ENCODE measurements around the gene METTL22. TPM values are rescaled to one million over a fixed set of nuclear protein-coding genes. Genes with fewer than 3 reads are reported as not detected.

The METTL22 gene
- polyA plus RNA-seq, 1 donor from 2014 or later = 51.3 TPM

DNA sequence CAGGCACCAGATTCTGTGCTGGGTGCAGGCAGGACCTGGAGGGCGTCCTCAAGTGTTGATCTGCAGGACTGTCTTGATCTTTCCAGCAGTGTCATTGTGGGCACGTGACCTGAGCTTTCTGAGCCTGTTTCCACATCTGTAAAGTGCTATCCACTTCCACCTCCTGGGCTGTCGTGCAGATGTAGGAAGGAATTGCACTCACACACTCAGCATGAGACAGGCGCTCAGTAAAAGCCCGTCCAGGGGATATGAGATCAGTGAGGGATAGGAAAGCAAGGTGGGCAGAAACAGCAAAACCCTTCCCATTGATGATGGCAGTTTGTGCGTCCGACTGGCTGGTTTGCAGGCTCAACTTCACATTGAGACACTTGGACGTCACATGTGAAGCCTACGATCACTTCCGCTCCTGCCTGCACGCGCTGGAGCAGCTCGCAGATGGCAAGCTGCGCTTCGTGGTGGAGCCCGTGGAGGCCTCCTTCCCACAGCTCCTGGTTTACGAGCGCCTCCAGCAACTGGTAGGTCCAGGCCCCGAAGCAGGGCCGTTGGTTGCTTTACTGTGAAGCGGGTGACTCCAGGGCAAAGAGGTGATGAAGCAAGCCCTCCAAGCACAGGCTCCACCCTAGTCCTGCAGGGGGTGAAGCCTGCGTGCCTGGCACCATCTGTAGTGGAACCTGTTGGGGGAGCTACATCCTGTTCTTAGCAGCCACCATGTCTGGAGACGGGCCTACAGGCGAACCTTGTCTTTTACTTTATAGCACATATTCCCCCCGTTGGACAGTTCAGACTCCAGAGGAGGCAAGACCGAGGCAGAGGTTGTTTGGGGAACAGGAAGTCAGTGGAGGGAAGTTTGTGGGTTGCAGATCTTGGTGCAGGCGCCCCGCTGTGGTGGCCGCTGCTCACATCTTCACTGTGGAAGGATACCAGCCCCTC is 23.0 kb downstream of the METTL22 start:
- peaks cover 22% of the 10 kb centered on the region for H3K36me3 ChIP-seq (ENCODE audit: insufficient read depth, low read length)
- no peak overlapping the region for H2AFZ ChIP-seq (ENCODE audit: low read depth, low read length)
- no peaks in the 10 kb centered on the region for H3K79me2 ChIP-seq (replicated peaks; ENCODE audit: insufficient read depth, low read length)
- no peaks in the 10 kb centered on the region for H3K27me3 ChIP-seq (ENCODE audit: insufficient read depth, low read depth, low read length)
- H3F3A ChIP-seq (ENCODE audit: insufficient read depth, low read length, poor library complexity, severe bottlenecking) = no peaks in the 10 kb centered on the region
- no peak overlapping the region for H3K4me3 ChIP-seq (ENCODE audit: low read length)
- H4K20me1 ChIP-seq (ENCODE audit: insufficient read depth) = no peaks in the 10 kb centered on the region
- no peak overlapping the region for H3K27ac ChIP-seq (ENCODE audit: low read length)
- TF ChIP-seq RAD21 (conservative IDR thresholded peaks at IDR 0.05) (no peak), EZH2 (IDR thresholded peaks at IDR 0.05; ENCODE audit: borderline replicate concordance, insufficient read depth, low read length, poor library complexity, severe bottlenecking) (no peak), EP300 (conservative IDR thresholded peaks at IDR 0.05; ENCODE audit: poor library complexity, severe bottlenecking) (no peak), TAF1 (IDR thresholded peaks at IDR 0.05; ENCODE audit: low read depth) (no peak), POLR2AphosphoS5 (IDR thresholded peaks at IDR 0.05) (no peak), MXI1 (conservative IDR thresholded peaks at IDR 0.05; ENCODE audit: poor library complexity, severe bottlenecking) (no peak), CTCF (IDR thresholded peaks at IDR 0.05; ENCODE audit: poor library complexity, severe bottlenecking) (no peak), SMC3 (conservative IDR thresholded peaks at IDR 0.05; ENCODE audit: poor library complexity) (no peak)
- TF ChIP-seq, protein P1, sequence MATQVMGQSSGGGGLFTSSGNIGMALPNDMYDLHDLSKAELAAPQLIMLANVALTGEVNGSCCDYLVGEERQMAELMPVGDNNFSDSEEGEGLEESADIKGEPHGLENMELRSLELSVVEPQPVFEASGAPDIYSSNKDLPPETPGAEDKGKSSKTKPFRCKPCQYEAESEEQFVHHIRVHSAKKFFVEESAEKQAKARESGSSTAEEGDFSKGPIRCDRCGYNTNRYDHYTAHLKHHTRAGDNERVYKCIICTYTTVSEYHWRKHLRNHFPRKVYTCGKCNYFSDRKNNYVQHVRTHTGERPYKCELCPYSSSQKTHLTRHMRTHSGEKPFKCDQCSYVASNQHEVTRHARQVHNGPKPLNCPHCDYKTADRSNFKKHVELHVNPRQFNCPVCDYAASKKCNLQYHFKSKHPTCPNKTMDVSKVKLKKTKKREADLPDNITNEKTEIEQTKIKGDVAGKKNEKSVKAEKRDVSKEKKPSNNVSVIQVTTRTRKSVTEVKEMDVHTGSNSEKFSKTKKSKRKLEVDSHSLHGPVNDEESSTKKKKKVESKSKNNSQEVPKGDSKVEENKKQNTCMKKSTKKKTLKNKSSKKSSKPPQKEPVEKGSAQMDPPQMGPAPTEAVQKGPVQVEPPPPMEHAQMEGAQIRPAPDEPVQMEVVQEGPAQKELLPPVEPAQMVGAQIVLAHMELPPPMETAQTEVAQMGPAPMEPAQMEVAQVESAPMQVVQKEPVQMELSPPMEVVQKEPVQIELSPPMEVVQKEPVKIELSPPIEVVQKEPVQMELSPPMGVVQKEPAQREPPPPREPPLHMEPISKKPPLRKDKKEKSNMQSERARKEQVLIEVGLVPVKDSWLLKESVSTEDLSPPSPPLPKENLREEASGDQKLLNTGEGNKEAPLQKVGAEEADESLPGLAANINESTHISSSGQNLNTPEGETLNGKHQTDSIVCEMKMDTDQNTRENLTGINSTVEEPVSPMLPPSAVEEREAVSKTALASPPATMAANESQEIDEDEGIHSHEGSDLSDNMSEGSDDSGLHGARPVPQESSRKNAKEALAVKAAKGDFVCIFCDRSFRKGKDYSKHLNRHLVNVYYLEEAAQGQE (IDR thresholded peaks at IDR 0.05; ENCODE audit: borderline replicate concordance) = no peak
- H3K9me3 ChIP-seq (ENCODE audit: low read length) = no peaks in the 10 kb centered on the region
- H3K9me2 ChIP-seq (ENCODE audit: insufficient read depth, low read length) = no peaks in the 10 kb centered on the region
- H3K4me2 ChIP-seq (ENCODE audit: low read length) = no peak overlapping the region
- no peak overlapping the region for H3K9ac ChIP-seq (ENCODE audit: low read length)

DNA sequence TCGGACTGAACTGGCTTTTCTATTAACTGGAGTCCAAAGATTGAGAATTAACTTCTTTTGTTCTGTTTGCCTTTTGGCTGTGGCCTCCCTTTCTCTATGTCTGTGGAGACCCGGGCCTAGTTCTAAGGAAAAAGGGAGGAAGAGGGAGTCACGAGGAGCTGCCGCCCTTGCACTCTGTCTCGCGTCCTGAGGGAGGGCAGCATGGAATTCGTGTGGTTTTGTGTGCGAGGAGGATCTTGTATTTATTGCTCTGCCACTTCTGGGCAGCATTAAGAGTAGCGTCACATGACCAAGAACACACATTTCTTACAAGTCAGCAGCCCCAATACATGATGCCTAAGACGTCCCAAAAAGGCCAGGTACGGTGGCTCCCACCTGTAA is 23.6 kb downstream of the METTL22 start:
- no peak for TF ChIP-seq CTCF (IDR thresholded peaks at IDR 0.05; ENCODE audit: poor library complexity, severe bottlenecking)
- no peak for TF ChIP-seq RAD21 (conservative IDR thresholded peaks at IDR 0.05)
- TF ChIP-seq EP300 (conservative IDR thresholded peaks at IDR 0.05; ENCODE audit: poor library complexity, severe bottlenecking) = no peak
- no peak for TF ChIP-seq EZH2 (IDR thresholded peaks at IDR 0.05; ENCODE audit: borderline replicate concordance, insufficient read depth, low read length, poor library complexity, severe bottlenecking)
- no peak for TF ChIP-seq POLR2AphosphoS5 (IDR thresholded peaks at IDR 0.05)
- TF ChIP-seq, protein P1 (IDR thresholded peaks at IDR 0.05; ENCODE audit: borderline replicate concordance) = no peak
- no peak for TF ChIP-seq MXI1 (conservative IDR thresholded peaks at IDR 0.05; ENCODE audit: poor library complexity, severe bottlenecking)
- TF ChIP-seq SMC3 (conservative IDR thresholded peaks at IDR 0.05; ENCODE audit: poor library complexity) = no peak
- TF ChIP-seq TAF1 (IDR thresholded peaks at IDR 0.05; ENCODE audit: low read depth) = no peak
- no peak overlapping the region for H3K4me3 ChIP-seq (ENCODE audit: low read length)
- no peaks in the 10 kb centered on the region for H3K9me2 ChIP-seq (ENCODE audit: insufficient read depth, low read length)
- H3K27ac ChIP-seq (ENCODE audit: low read length) = no peak overlapping the region
- H3K36me3 ChIP-seq (ENCODE audit: insufficient read depth, low read length) = peaks cover 22% of the 10 kb centered on the region
- H2AFZ ChIP-seq (ENCODE audit: low read depth, low read length) = no peak overlapping the region
- H3K79me2 ChIP-seq (replicated peaks; ENCODE audit: insufficient read depth, low read length) = no peaks in the 10 kb centered on the region
- no peaks in the 10 kb centered on the region for H4K20me1 ChIP-seq (ENCODE audit: insufficient read depth)
- H3K27me3 ChIP-seq (ENCODE audit: insufficient read depth, low read depth, low read length) = no peaks in the 10 kb centered on the region
- no peak overlapping the region for H3K9ac ChIP-seq (ENCODE audit: low read length)
- H3F3A ChIP-seq (ENCODE audit: insufficient read depth, low read length, poor library complexity, severe bottlenecking) = no peaks in the 10 kb centered on the region
- H3K4me2 ChIP-seq (ENCODE audit: low read length) = no peak overlapping the region
- H3K9me3 ChIP-seq (ENCODE audit: low read length) = no peaks in the 10 kb centered on the region
